ENCODE measurements around the gene SIRPA. TPM values are rescaled to one million over a fixed set of nuclear protein-coding genes. Genes with fewer than 3 reads are reported as not detected.

The SIRPA gene
- total RNA-seq, 1 experiment from 2014 or later, result 42.4 TPM

DNA sequence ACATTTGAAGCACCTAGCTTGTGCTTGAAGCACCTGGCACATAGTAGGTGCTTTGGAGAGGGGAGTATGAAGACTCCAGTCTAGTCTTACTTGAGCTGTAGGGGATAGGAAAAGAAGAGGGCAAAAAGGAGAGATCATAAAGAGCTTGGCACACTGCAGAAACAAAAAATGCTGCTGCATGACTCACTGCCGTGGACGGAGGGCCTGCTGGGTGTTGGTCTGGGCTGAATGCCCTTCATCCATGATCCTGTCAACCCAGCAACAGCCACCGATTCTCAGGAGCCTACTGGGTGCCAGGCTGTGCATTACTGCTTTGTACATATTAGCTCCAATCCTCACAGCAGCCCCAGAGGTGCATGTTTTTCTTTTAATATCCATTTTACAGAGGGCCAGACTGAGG lies 92.6 kb downstream of the SIRPA start:
- peak; percentile 55 for DNase-seq (ENCODE audit: low read depth)

Other genes starting within 250 kb of the SIRPA start
- gene SIRPG, start 237.6 kb upstream of the SIRPA start, total RNA-seq (2014; rRNA removed; shearing (Covaris generic)), result 0.89 TPM in 1 of 2 replicates, not detected in the other
- gene PDYN, start 98.7 kb downstream of the SIRPA start, total RNA-seq (2014; rRNA removed; shearing (Covaris generic)), result not detected in 2 replicates
- gene STK35, start 206.4 kb downstream of the SIRPA start, total RNA-seq (2014; rRNA removed; shearing (Covaris generic)), result 19.5 and 33.4 TPM in 2 replicates

Measured in M059J (cell line).